ENCODE data around the gene MPP4. TPM values are rescaled to one million over a fixed set of nuclear protein-coding genes. Genes with fewer than 3 reads are reported as not detected.

Gene MPP4
- total and polyA plus RNA-seq, 2 donors (not counting 1 experiment from before 2014, with no cell fraction given): 0.50 to 4.4 TPM

DNA sequence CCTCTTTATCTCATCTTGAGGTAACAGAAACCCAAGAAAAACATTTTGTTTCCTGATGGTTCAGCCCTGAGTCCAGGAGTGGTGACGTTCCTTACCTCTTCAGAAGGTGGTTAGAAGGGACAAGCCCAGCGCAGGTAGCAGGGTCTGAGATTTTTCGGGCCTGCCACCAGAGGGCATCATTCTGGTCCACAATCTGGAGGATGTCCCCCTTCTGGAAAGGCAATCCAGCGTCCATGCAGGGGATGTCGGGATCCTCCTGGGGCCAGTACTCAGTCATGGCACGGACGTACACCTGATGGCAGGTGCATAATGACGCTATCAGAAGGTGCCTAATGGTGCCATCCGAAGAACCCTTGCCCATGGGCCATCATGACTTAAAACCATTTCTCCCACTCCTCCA is 17.7 kb downstream of the MPP4 start:
- H3K4me1 ChIP-seq (ENCODE audit: control insufficient read depth, extremely low read depth, insufficient read depth, low read length): no peaks in the 10 kb centered on the region
- no peak overlapping the region for H3K4me2 ChIP-seq (ENCODE audit: extremely low read depth, insufficient read depth, low read length)
- H3K27ac ChIP-seq (ENCODE audit: insufficient read depth, low read length): no peak overlapping the region
- no peaks in the 10 kb centered on the region for H3K9me3 ChIP-seq (ENCODE audit: control insufficient read depth, insufficient read depth, low read depth, low read length)
- DNase-seq (ENCODE audit: low read depth in 2 of 2): peak in 1 of 2 donors; percentile 4
- no peak overlapping the region for H2AFZ ChIP-seq (ENCODE audit: low read length)
- TF ChIP-seq CTCF (conservative IDR thresholded peaks at IDR 0.05 in 1 of 2, IDR thresholded peaks at IDR 0.05 in 1 of 2; ENCODE audit: low read depth in 1 of 2, low read length in 2 of 2): peak; percentile 21 to 51
- TF ChIP-seq EZH2 (IDR thresholded peaks at IDR 0.05; ENCODE audit: low read length, missing control alignments): no peak
- no peak overlapping the region for H3K4me3 ChIP-seq (replicated peaks in 1 of 4; ENCODE audit: control extremely low read depth in 1 of 4, insufficient read depth in 1 of 4, low read depth in 3 of 4, low read length in 4 of 4)
- no peaks in the 10 kb centered on the region for H4K20me1 ChIP-seq (ENCODE audit: control insufficient read depth, extremely low read depth, insufficient read depth, low read length)
- no peaks in the 10 kb centered on the region for H3K36me3 ChIP-seq (ENCODE audit: control insufficient read depth, insufficient read depth, low read length)
- no peaks in the 10 kb centered on the region for H3K27me3 ChIP-seq (ENCODE audit: control insufficient read depth, insufficient read depth, low read length)
- H3K9ac ChIP-seq (ENCODE audit: insufficient read depth, low read length): no peak overlapping the region
- no peaks in the 10 kb centered on the region for H3K79me2 ChIP-seq (ENCODE audit: control insufficient read depth, insufficient read depth, low read length)

GRCh38 chr2:201678401-201678800 is 20.0 kb downstream of the MPP4 start:
- H2AFZ ChIP-seq (ENCODE audit: low read length): no peak overlapping the region
- H4K20me1 ChIP-seq (ENCODE audit: control insufficient read depth, extremely low read depth, insufficient read depth, low read length): no peaks in the 10 kb centered on the region
- no peaks in the 10 kb centered on the region for H3K79me2 ChIP-seq (ENCODE audit: control insufficient read depth, insufficient read depth, low read length)
- H3K9ac ChIP-seq (ENCODE audit: insufficient read depth, low read length): no peak overlapping the region
- DNase-seq (ENCODE audit: low read depth in 2 of 2): no peak
- no peaks in the 10 kb centered on the region for H3K36me3 ChIP-seq (ENCODE audit: control insufficient read depth, insufficient read depth, low read length)
- no peaks in the 10 kb centered on the region for H3K4me1 ChIP-seq (ENCODE audit: control insufficient read depth, extremely low read depth, insufficient read depth, low read length)
- no peak overlapping the region for H3K4me3 ChIP-seq (replicated peaks in 1 of 4; ENCODE audit: control extremely low read depth in 1 of 4, insufficient read depth in 1 of 4, low read depth in 3 of 4, low read length in 4 of 4)
- no peak overlapping the region for H3K27ac ChIP-seq (ENCODE audit: insufficient read depth, low read length)
- no peaks in the 10 kb centered on the region for H3K9me3 ChIP-seq (ENCODE audit: control insufficient read depth, insufficient read depth, low read depth, low read length)
- no peak overlapping the region for H3K4me2 ChIP-seq (ENCODE audit: extremely low read depth, insufficient read depth, low read length)
- TF ChIP-seq EZH2 (IDR thresholded peaks at IDR 0.05; ENCODE audit: low read length, missing control alignments) (no peak), CTCF (conservative IDR thresholded peaks at IDR 0.05 in 1 of 2, IDR thresholded peaks at IDR 0.05 in 1 of 2; ENCODE audit: low read depth in 1 of 2, low read length in 2 of 2) (no peak)
- H3K27me3 ChIP-seq (ENCODE audit: control insufficient read depth, insufficient read depth, low read length): no peaks in the 10 kb centered on the region

DNA sequence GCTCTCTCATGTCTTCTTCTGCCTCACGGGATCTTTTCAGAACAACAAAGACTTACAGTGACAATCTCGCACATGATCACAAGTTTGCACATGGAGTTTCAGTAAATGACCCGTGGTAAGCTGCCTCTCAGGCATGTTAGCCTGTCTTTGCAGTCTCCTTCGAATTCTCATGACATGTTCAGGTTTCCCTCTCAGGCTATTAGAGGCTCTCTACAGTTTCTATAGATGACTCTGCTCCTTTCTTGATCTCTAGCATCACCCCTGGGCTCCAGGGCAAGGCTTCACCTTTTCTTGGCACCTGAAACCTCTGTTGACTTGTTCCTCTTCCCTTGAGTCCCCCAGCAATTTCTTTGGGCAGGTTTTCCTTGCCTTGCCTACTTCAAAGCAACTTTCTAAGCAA is 23.0 kb downstream of the MPP4 start:
- H4K20me1 ChIP-seq (ENCODE audit: control insufficient read depth, extremely low read depth, insufficient read depth, low read length): no peaks in the 10 kb centered on the region
- no peak overlapping the region for H2AFZ ChIP-seq (ENCODE audit: low read length)
- H3K4me2 ChIP-seq (ENCODE audit: extremely low read depth, insufficient read depth, low read length): no peak overlapping the region
- no peaks in the 10 kb centered on the region for H3K4me1 ChIP-seq (ENCODE audit: control insufficient read depth, extremely low read depth, insufficient read depth, low read length)
- H3K9me3 ChIP-seq (ENCODE audit: control insufficient read depth, insufficient read depth, low read depth, low read length): no peaks in the 10 kb centered on the region
- H3K27me3 ChIP-seq (ENCODE audit: control insufficient read depth, insufficient read depth, low read length): no peaks in the 10 kb centered on the region
- DNase-seq (ENCODE audit: low read depth in 2 of 2): no peak
- no peak overlapping the region for H3K27ac ChIP-seq (ENCODE audit: insufficient read depth, low read length)
- no peaks in the 10 kb centered on the region for H3K79me2 ChIP-seq (ENCODE audit: control insufficient read depth, insufficient read depth, low read length)
- TF ChIP-seq EZH2 (IDR thresholded peaks at IDR 0.05; ENCODE audit: low read length, missing control alignments): no peak
- H3K4me3 ChIP-seq (replicated peaks in 1 of 4; ENCODE audit: control extremely low read depth in 1 of 4, insufficient read depth in 1 of 4, low read depth in 3 of 4, low read length in 4 of 4): no peak overlapping the region
- H3K36me3 ChIP-seq (ENCODE audit: control insufficient read depth, insufficient read depth, low read length): no peaks in the 10 kb centered on the region
- no peak overlapping the region for H3K9ac ChIP-seq (ENCODE audit: insufficient read depth, low read length)

Measured in fibroblast of lung (primary cell).